ENCODE measurements around the gene HOTAIR.

The HOTAIR gene

GRCh38 chr12:53958128-53958527 lies 16.6 kb downstream of the HOTAIR start:
- no peak for TF ChIP-seq CTCF (conservative IDR thresholded peaks at IDR 0.05; ENCODE audit: low read depth, low read length)
- no peak overlapping the region for H3K4me3 ChIP-seq (ENCODE audit: low read length)

GRCh38 chr12:53956914-53957536 lies 17.7 kb downstream of the HOTAIR start:
- TF ChIP-seq CTCF (conservative IDR thresholded peaks at IDR 0.05; ENCODE audit: low read depth, low read length): no peak
- H3K4me3 ChIP-seq (ENCODE audit: low read length): no peak overlapping the region
- no peak for DNase-seq (ENCODE audit: low read depth)

More at GRCh38 chr12:53958128-53958527, 16.6 kb downstream of the HOTAIR start:
- no peak for DNase-seq (ENCODE audit: low read depth)

GRCh38 chr12:53956251-53956887 lies 18.4 kb downstream of the HOTAIR start:
- no peak for DNase-seq (ENCODE audit: low read depth)
- no peak overlapping the region for H3K4me3 ChIP-seq (ENCODE audit: low read length)
- no peak for TF ChIP-seq CTCF (conservative IDR thresholded peaks at IDR 0.05; ENCODE audit: low read depth, low read length)

GRCh38 chr12:53955776-53956250 lies 18.9 kb downstream of the HOTAIR start:
- no peak for TF ChIP-seq CTCF (conservative IDR thresholded peaks at IDR 0.05; ENCODE audit: low read depth, low read length)
- no peak for DNase-seq (ENCODE audit: low read depth)

GRCh38 chr12:53955036-53955775 lies 19.5 kb downstream of the HOTAIR start:
- H3K4me3 ChIP-seq (ENCODE audit: low read length): no peak overlapping the region
- no peak for TF ChIP-seq CTCF (conservative IDR thresholded peaks at IDR 0.05; ENCODE audit: low read depth, low read length)
- no peak for DNase-seq (ENCODE audit: low read depth)

More at GRCh38 chr12:53955776-53956250, 18.9 kb downstream of the HOTAIR start:
- no peak overlapping the region for H3K4me3 ChIP-seq (ENCODE audit: low read length)

GRCh38 chr12:53954694-53955035 lies 20.1 kb downstream of the HOTAIR start, which contains the start of gene HOXC12:
TSS of gene HOXC12 (plus strand) at chr12:53954903. CDS start at chr12:53954930, 27 bp downstream.
- no peak within 1 kb of the TSS for H3K4me3 ChIP-seq (ENCODE audit: low read length)
- no peak for TF ChIP-seq CTCF (conservative IDR thresholded peaks at IDR 0.05; ENCODE audit: low read depth, low read length)

More at GRCh38 chr12:53954694-53955035, 20.1 kb downstream of the HOTAIR start, which contains the start of gene HOXC12:
- no peak for DNase-seq (ENCODE audit: low read depth)

All from retinal pigment epithelial cell (primary cell).